ENCODE data around the gene FHIT. TPM values are rescaled to one million over a fixed set of nuclear protein-coding genes. Genes with fewer than 3 reads are reported as not detected.

FHIT gene
- polyA plus RNA-seq, 1 of the 3 experiments (the other 2 are of a cell fraction), result 0.41 TPM

- TF ChIP-seq ZBTB33 (IDR thresholded peaks at IDR 0.05; ENCODE audit: borderline replicate concordance, low read depth) (no peak), TCF12 (IDR thresholded peaks at IDR 0.05) (no peak)
Measured at GRCh38 chr3:60294181-60294580, 957.1 kb downstream of the FHIT start (continued).

DNA sequence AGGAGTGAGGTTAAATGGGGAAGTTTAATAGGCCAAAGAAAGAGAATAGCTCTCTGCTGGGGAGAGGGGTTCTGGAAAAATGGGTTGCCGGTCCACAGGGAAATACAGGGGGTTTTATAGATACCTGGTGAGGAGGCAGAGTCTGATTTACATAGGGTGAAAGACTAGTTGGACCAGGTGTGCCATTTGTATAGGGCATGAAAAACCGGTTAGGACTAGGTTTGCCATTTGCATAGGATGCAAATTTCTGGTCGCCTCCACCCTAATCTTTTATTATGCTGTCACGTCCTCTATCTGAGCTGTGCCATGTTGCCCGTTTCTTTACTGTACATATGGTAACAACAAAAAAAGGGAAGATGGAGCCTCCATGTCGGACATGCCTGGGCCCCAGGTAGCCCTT lies 960.1 kb downstream of the FHIT start:
- no peaks in the 10 kb centered on the region for H4K20me1 ChIP-seq (ENCODE audit: insufficient read depth)
- H3K36me3 ChIP-seq (replicated peaks in 1 of 2; ENCODE audit: control insufficient read depth in 1 of 2, insufficient read depth in 2 of 2, low read length in 1 of 2), result no peaks in the 10 kb centered on the region
- no peaks in the 10 kb centered on the region for H3K4me1 ChIP-seq (ENCODE audit: control insufficient read depth in 1 of 2, insufficient read depth in 2 of 2, low read depth in 1 of 2, low read length in 1 of 2)
- ChIA-PET CTCF (interaction anchor here (0.9 kb wide), 1 partner anchor 10 kb away, joined by 3 read pairs; no protein-coding TSS in a partner anchor), POLR2A (no interaction called here)
- H3K27ac ChIP-seq (ENCODE audit: low read depth in 2 of 2, low read length in 1 of 2), result no peak overlapping the region
- no peaks in the 10 kb centered on the region for H3K9me3 ChIP-seq
- H3K9me2 ChIP-seq, result no peaks in the 10 kb centered on the region
- H3K27me3 ChIP-seq (ENCODE audit: insufficient read depth), result no peaks in the 10 kb centered on the region
- no peak overlapping the region for H3K4me2 ChIP-seq
- WGBS (ENCODE audit: low lambda C conversion rate), result 53% methylated on average over 6 of the region's 6 CpGs
- no peak overlapping the region for H3K4me3 ChIP-seq (ENCODE audit: low read depth in 2 of 2, low read length in 1 of 2)
- TF ChIP-seq FOXJ3 (CRISPR knock-in tag; IDR thresholded peaks at IDR 0.05) (no peak), EP300 (IDR thresholded peaks at IDR 0.05; ENCODE audit: borderline replicate concordance in 1 of 2, low read depth in 1 of 2, low read length in 1 of 2) (no peak), YY1 (IDR thresholded peaks at IDR 0.05; ENCODE audit: low read depth) (no peak), CHD2 (IDR thresholded peaks at IDR 0.05; ENCODE audit: low read length, partially characterized antibody) (no peak), EZH2phosphoT487 (IDR thresholded peaks at IDR 0.05; ENCODE audit: borderline replicate concordance, low read depth) (no peak), RCOR1 (IDR thresholded peaks at IDR 0.05; ENCODE audit: low read length) (no peak)
- DNase-seq, result no peak
- no peak overlapping the region for H3K9ac ChIP-seq
- no peaks in the 10 kb centered on the region for H3F3A ChIP-seq (replicated peaks; ENCODE audit: insufficient read depth)
- no peaks in the 10 kb centered on the region for H3K79me2 ChIP-seq (ENCODE audit: insufficient read depth)
- no peak overlapping the region for H2AFZ ChIP-seq (ENCODE audit: low read depth)

- H3K9me2 ChIP-seq, result no peaks in the 10 kb centered on the region
- H3K9ac ChIP-seq, result no peak overlapping the region
- H3K4me1 ChIP-seq (ENCODE audit: control insufficient read depth in 1 of 2, insufficient read depth in 2 of 2, low read depth in 1 of 2, low read length in 1 of 2), result no peaks in the 10 kb centered on the region
- 50% methylated on average over 1 of the region's 1 CpG for WGBS (ENCODE audit: low lambda C conversion rate)
- no peak for DNase-seq
- H2AFZ ChIP-seq (ENCODE audit: low read depth), result no peak overlapping the region
- H3K27ac ChIP-seq (ENCODE audit: low read depth in 2 of 2, low read length in 1 of 2), result no peak overlapping the region
- H3K9me3 ChIP-seq, result no peaks in the 10 kb centered on the region
- H4K20me1 ChIP-seq (ENCODE audit: insufficient read depth), result no peaks in the 10 kb centered on the region
- no peaks in the 10 kb centered on the region for H3K27me3 ChIP-seq (ENCODE audit: insufficient read depth)
- no peak overlapping the region for H3K4me3 ChIP-seq (ENCODE audit: low read depth in 2 of 2, low read length in 1 of 2)
- CTCF ChIA-PET, result no interaction called here
- H3K4me2 ChIP-seq, result no peak overlapping the region
- no peaks in the 10 kb centered on the region for H3F3A ChIP-seq (replicated peaks; ENCODE audit: insufficient read depth)
- H3K36me3 ChIP-seq (replicated peaks in 1 of 2; ENCODE audit: control insufficient read depth in 1 of 2, insufficient read depth in 2 of 2, low read length in 1 of 2), result no peaks in the 10 kb centered on the region
- POLR2A ChIA-PET, result no interaction called here
- no peaks in the 10 kb centered on the region for H3K79me2 ChIP-seq (ENCODE audit: insufficient read depth)
- TF ChIP-seq GABPA (IDR thresholded peaks at IDR 0.05; ENCODE audit: low read depth), result no peak
- no peak for TF ChIP-seq CHD2 (IDR thresholded peaks at IDR 0.05; ENCODE audit: low read length, partially characterized antibody)
- TF ChIP-seq IRF3 (IDR thresholded peaks at IDR 0.05; ENCODE audit: low read depth, low read length), result no peak
- TF ChIP-seq FOSL2 (IDR thresholded peaks at IDR 0.05; ENCODE audit: borderline replicate concordance, low read depth), result no peak
- TF ChIP-seq ZBTB33 (IDR thresholded peaks at IDR 0.05; ENCODE audit: borderline replicate concordance, low read depth), result no peak
- TF ChIP-seq NRF1 (IDR thresholded peaks at IDR 0.05; ENCODE audit: low read depth, low read length), result no peak
- no peak for TF ChIP-seq REST (IDR thresholded peaks at IDR 0.05; ENCODE audit: low read depth, low read length)
- no peak for TF ChIP-seq TEAD4 (IDR thresholded peaks at IDR 0.05; ENCODE audit: borderline replicate concordance, insufficient read depth)
- TF ChIP-seq NFIC (IDR thresholded peaks at IDR 0.05; ENCODE audit: borderline replicate concordance), result no peak
- no peak for TF ChIP-seq RAD21 (IDR thresholded peaks at IDR 0.05; ENCODE audit: low read length)
- no peak for TF ChIP-seq MAX (IDR thresholded peaks at IDR 0.05; ENCODE audit: low read depth)
- no peak for TF ChIP-seq POLR2AphosphoS5 (IDR thresholded peaks at IDR 0.05; ENCODE audit: low read depth, low read length)
Measured at GRCh38 chr3:60290122-60290492, 961.1 kb downstream of the FHIT start.
